GM08714 (cell line): Measurements from ENCODE around the gene INAVA.
"Not testable (repeated sequence)": the region's sequence is repeated elsewhere in the genome, so short reads cannot be mapped to it uniquely, and the experiment has no call there.

Experiments used
- H3K4me3 ChIP-seq: fragments of 200-500 bp; sonication (Bioruptor generic); 2 replicates; pipeline ENCODE4 v1.5.1; 2014; ENCODE audit warnings: mild to moderate bottlenecking, low read length, inconsistent platforms
- ZNF274 ChIP-seq: IDR thresholded peaks from 2 replicates; pipeline ENCODE4 v1.6.1; 2012; ENCODE audit warnings: mild to moderate bottlenecking, low read depth, low read length

The INAVA gene

GRCh38 chr1:200899015-200899386, 4.3 kb downstream of the INAVA start:
- no peak overlapping the region for H3K4me3 ChIP-seq
- TF ChIP-seq ZNF274: no peak

- no peak for TF ChIP-seq ZNF274
Observed at GRCh38 chr1:200899451-200899915, 4.8 kb downstream of the INAVA start.

GRCh38 chr1:200899954-200900867, 5.5 kb downstream of the INAVA start:
- no peak overlapping the region for H3K4me3 ChIP-seq
- no peak for TF ChIP-seq ZNF274

More at GRCh38 chr1:200899451-200899915, 4.8 kb downstream of the INAVA start:
- no peak overlapping the region for H3K4me3 ChIP-seq

- no peak for TF ChIP-seq ZNF274
- H3K4me3 ChIP-seq: no peak overlapping the region
Observed at GRCh38 chr1:200900877-200901276, 6.2 kb downstream of the INAVA start.

- no peak for TF ChIP-seq ZNF274
- no peak overlapping the region for H3K4me3 ChIP-seq
Observed at GRCh38 chr1:200901350-200901749, 6.7 kb downstream of the INAVA start.

- no peak overlapping the region for H3K4me3 ChIP-seq
- no peak for TF ChIP-seq ZNF274
Observed at GRCh38 chr1:200901796-200902444, 7.2 kb downstream of the INAVA start.

GRCh38 chr1:200903793-200904192, 9.1 kb downstream of the INAVA start:
- TF ChIP-seq ZNF274: no peak

GRCh38 chr1:200904772-200905171, 10.1 kb downstream of the INAVA start:
- H3K4me3 ChIP-seq: no peak overlapping the region
- TF ChIP-seq ZNF274: no peak

More at GRCh38 chr1:200903793-200904192, 9.1 kb downstream of the INAVA start:
- no peak overlapping the region for H3K4me3 ChIP-seq

- no peak for TF ChIP-seq ZNF274
- no peak overlapping the region for H3K4me3 ChIP-seq
Observed at GRCh38 chr1:200905411-200906052, 10.8 kb downstream of the INAVA start.

- no peak overlapping the region for H3K4me3 ChIP-seq
Observed at GRCh38 chr1:200906491-200906890, 11.8 kb downstream of the INAVA start.

GRCh38 chr1:200907611-200908097, 13.0 kb downstream of the INAVA start:
- H3K4me3 ChIP-seq: no peak overlapping the region
- no peak for TF ChIP-seq ZNF274

More at GRCh38 chr1:200906491-200906890, 11.8 kb downstream of the INAVA start:
- TF ChIP-seq ZNF274: no peak

- TF ChIP-seq ZNF274: no peak
- no peak overlapping the region for H3K4me3 ChIP-seq
Observed at GRCh38 chr1:200908191-200908868, 13.6 kb downstream of the INAVA start.

- H3K4me3 ChIP-seq: no peak overlapping the region
- no peak for TF ChIP-seq ZNF274
Observed at GRCh38 chr1:200909071-200909470, 14.4 kb downstream of the INAVA start.

GRCh38 chr1:200909757-200910239, 15.1 kb downstream of the INAVA start:
- H3K4me3 ChIP-seq: no peak overlapping the region
- TF ChIP-seq ZNF274: no peak

GRCh38 chr1:200911361-200911760, 16.7 kb downstream of the INAVA start:
- TF ChIP-seq ZNF274: no peak
- no peak overlapping the region for H3K4me3 ChIP-seq

- not testable (repeated sequence) for H3K4me3 ChIP-seq
Observed at GRCh38 chr1:200911936-200912335, 17.2 kb downstream of the INAVA start.
